A549 (cell line): ENCODE data around the gene RSL24D1. TPM values are rescaled to one million over a fixed set of nuclear protein-coding genes. Genes with fewer than 3 reads are reported as not detected.
A peak's percentile ranks its signal among the peaks of the same experiment; 100 is the strongest.

Experiments used
- ATAC-seq, 2 experiments: fragments of 200-7000 bp in 1 of 2; fragments of >200 bp in 1 of 2; cut with Nextera tagmentation in 1 of 2; cut with Tn5 transposase in 1 of 2; 3 replicates each; pipeline versions ENCODE4 v1.8.0 to v1.9.1; 2018 to 2020; ENCODE audit warnings: mild to moderate bottlenecking in 1 of 2, moderate library complexity in 1 of 2
- CTCF ChIA-PET: fragments of 300-600 bp; sonication (Branson Sonifier 250); formaldehyde crosslinking; extraction: SDS; loops from one replicate; lab custom pipeline; 2021; ENCODE audit warnings: antibody characterized with exemption, inconsistent platforms; lab: Yijun Ruan, JAX
- POLR2A ChIA-PET: fragments of 350-600 bp; formaldehyde crosslinking; extraction: SDS; loops from one replicate; lab custom pipeline; 2021; ENCODE audit warnings: antibody characterized with exemption, inconsistent platforms; lab: Yijun Ruan, JAX
- DNase-seq, 2 experiments: peaks; one replicate each; pipeline versions ENCODE4 v3.0.0 to v3.0.0-alpha.2; 2011 to 2016; ENCODE audit warnings: low read depth in 1 of 2, low spot score in 1 of 2
- FAIRE-seq: peaks from 2 replicates; lab custom pipeline; 2011; peaks lifted over from hg19 to GRCh38; lab: Jason Lieb, UNC
- H3K27ac ChIP-seq, 2 experiments: fragments of >200 bp; sonication (Bioruptor Twin); formaldehyde crosslinking; 3 replicates each; pipeline ENCODE4 v1.5.1; 2016 to 2017
- H3K4me1 ChIP-seq: fragments of >200 bp; sonication (Bioruptor Twin); formaldehyde crosslinking; 3 replicates; pipeline ENCODE4 v1.6.1; 2016
- H3K4me2 ChIP-seq: fragments of >200 bp; sonication (Bioruptor Twin); formaldehyde crosslinking; 3 replicates; pipeline ENCODE4 v1.6.1; 2016
- H3K4me3 ChIP-seq: fragments of >200 bp; sonication (Bioruptor Twin); formaldehyde crosslinking; 3 replicates; pipeline ENCODE4 v1.5.1; 2016
- H3K9me3 ChIP-seq: fragments of >200 bp; sonication (Bioruptor Twin); formaldehyde crosslinking; 3 replicates; pipeline ENCODE4 v1.6.1; 2016
- ATOH8 ChIP-seq: fragments of 250-450 bp; sonication (Bioruptor Pico); IDR thresholded peaks from 2 replicates; pipeline ENCODE4 v1.5.0; 2020; ENCODE audit warnings: low read depth, mild to moderate bottlenecking, moderate library complexity
- BCL3 ChIP-seq: fragments of >200 bp; sonication (Bioruptor Twin); formaldehyde crosslinking; IDR thresholded peaks from 3 replicates; pipeline ENCODE4 v1.6.1; 2016
- CEBPB ChIP-seq, 2 experiments: fragments of >200 bp in 1 of 2; sonication (Bioruptor Twin) in 1 of 2; formaldehyde crosslinking in 1 of 2; IDR thresholded peaks; 2 replicates each; pipeline ENCODE4 v1.6.1; 2012 to 2016
- CHD2 ChIP-seq: fragments of 150-350 bp; IDR thresholded peaks from 2 replicates; pipeline ENCODE4 v1.6.1; 2014; ENCODE audit warnings: low read length; ENCODE audit not compliant: partially characterized antibody
- CTCF ChIP-seq: fragments of >200 bp; sonication (Bioruptor Twin); formaldehyde crosslinking; IDR thresholded peaks from 3 replicates; pipeline ENCODE4 v1.5.1; 2016
- ELK1 ChIP-seq: fragments of 150-350 bp; IDR thresholded peaks from 2 replicates; pipeline ENCODE4 v1.6.1; 2014; ENCODE audit warnings: low read depth, mild to moderate bottlenecking, low read length
- FOSL2 ChIP-seq, 2 experiments: fragments of 450-650 bp in 1 of 2; fragments of >200 bp in 1 of 2; sonication (Bioruptor Twin) in 1 of 2; formaldehyde crosslinking; IDR thresholded peaks; 2 replicates each; pipeline versions ENCODE4 v1.5.0 to v1.6.1; 2016 to 2020; ENCODE audit warnings: mild to moderate bottlenecking in 1 of 2, moderate library complexity in 1 of 2
- FOXS1 ChIP-seq: fragments of 250-450 bp; sonication (Bioruptor Pico); IDR thresholded peaks from 2 replicates; pipeline ENCODE4 v1.5.0; 2020; ENCODE audit warnings: mild to moderate bottlenecking, moderate library complexity
- GATA3 ChIP-seq: IDR thresholded peaks from 2 replicates; pipeline ENCODE4 v1.6.1; 2012; ENCODE audit warnings: borderline replicate concordance
- HEYL ChIP-seq: fragments of 250-450 bp; sonication (Bioruptor Pico); IDR thresholded peaks from 2 replicates; pipeline ENCODE4 v1.8.0; 2021; ENCODE audit warnings: mild to moderate bottlenecking, moderate library complexity
- HMGXB4 ChIP-seq: fragments of 250-450 bp; sonication (Bioruptor Pico); IDR thresholded peaks from 2 replicates; pipeline ENCODE4 v1.5.0; 2021; ENCODE audit warnings: mild to moderate bottlenecking, moderate library complexity, borderline replicate concordance
- JUN ChIP-seq, 2 experiments: fragments of >200 bp; sonication (Bioruptor Twin); formaldehyde crosslinking; IDR thresholded peaks; 2 replicates in 1 of 2; 3 replicates in 1 of 2; pipeline ENCODE4 v1.6.1; 2016 to 2017
- MAX ChIP-seq: IDR thresholded peaks from 2 replicates; pipeline ENCODE4 v1.6.1; 2012
- MYC ChIP-seq: IDR thresholded peaks from 2 replicates; pipeline ENCODE4 v1.6.1; 2012; ENCODE audit warnings: mild to moderate bottlenecking, inconsistent platforms, low read length, improper control_type of control experiment, borderline replicate concordance
- NFE2L2 ChIP-seq: fragments of 150-350 bp; conservative IDR thresholded peaks from 2 replicates; pipeline ENCODE4 v1.6.1; 2014; ENCODE audit warnings: low read length
- NPAS2 ChIP-seq: fragments of 250-450 bp; sonication (Bioruptor Pico); IDR thresholded peaks from 2 replicates; pipeline ENCODE4 v1.8.0; 2022; ENCODE audit warnings: mild to moderate bottlenecking, moderate library complexity, borderline replicate concordance
- PHF8 ChIP-seq: fragments of 200-600 bp; sonication (generic); IDR thresholded peaks from 2 replicates; pipeline ENCODE4 v1.6.1; 2016; ENCODE audit warnings: low read depth, mild to moderate bottlenecking, antibody characterized with exemption, moderate library complexity, borderline replicate concordance
- POLR2A ChIP-seq: IDR thresholded peaks from 2 replicates; pipeline ENCODE4 v1.6.1; 2012; ENCODE audit warnings: mild to moderate bottlenecking, low read length
- RAD21 ChIP-seq, 2 experiments: fragments of >200 bp in 1 of 2; sonication (Bioruptor Twin) in 1 of 2; formaldehyde crosslinking in 1 of 2; IDR thresholded peaks in 1 of 2; conservative IDR thresholded peaks in 1 of 2; 2 replicates in 1 of 2; 3 replicates in 1 of 2; pipeline ENCODE4 v1.6.1; 2012 to 2018; ENCODE audit warnings: inconsistent platforms in 1 of 2
- REST ChIP-seq: fragments of 200-600 bp; sonication (generic); IDR thresholded peaks from 2 replicates; pipeline ENCODE4 v1.6.1; 2016; ENCODE audit warnings: antibody characterized with exemption, mild to moderate bottlenecking, moderate library complexity
- TP53 ChIP-seq: fragments of 250-450 bp; sonication (Bioruptor Pico); IDR thresholded peaks from 2 replicates; pipeline ENCODE4 v1.5.0; 2021; ENCODE audit warnings: mild to moderate bottlenecking, moderate library complexity
- WGBS: methylation state at CpG from one replicate; pipeline ENCODE4 v1.1.6; 2017; ENCODE audit errors: missing lambda C conversion rate; 5-methylcytosine and 5-hydroxymethylcytosine counted together
- polyA minus RNA-seq: library from RNA; depleted of rRNA, polyadenylated mRNA; stranded (reverse); fragments of >200 nt; gene quantifications from 2 replicates; pipeline ENCODE4 v1.2.3, GENCODE V29; 2011; rRNA and poly(A)+ RNA removed
- polyA plus RNA-seq, 4 experiments: library from polyadenylated mRNA; depleted of rRNA in 3 of 4; stranded (reverse); fragments of >200 nt; fragmentation: RNase III in 1 of 4; extraction: RNeasy Plus Mini Kit Qiagen cat#74134 plus additional on column Dnase treatment in 1 of 4; gene quantifications; 2 replicates in 3 of 4; 3 replicates in 1 of 4; pipeline ENCODE4 v1.2.3, GENCODE V29; 2011 to 2017

Gene RSL24D1
- polyA plus RNA-seq (2011; rRNA removed) (171 and 257 TPM in 2 replicates), polyA plus RNA-seq (2017; fragmentation: RNase III; extraction: RNeasy Plus Mini Kit Qiagen cat#74134 plus additional on column Dnase treatment) (103 to 121 TPM (median 104 TPM) in 3 replicates), polyA minus RNA-seq (44.4 and 46.1 TPM in 2 replicates)
- polyA plus RNA-seq (2012; cell fraction: cytosol; rRNA removed): 31.3 and 35.4 TPM in 2 replicates
- polyA plus RNA-seq (2012; cell fraction: nucleus; rRNA removed): 6.9 and 14.2 TPM in 2 replicates

GRCh38 chr15:55196458-55197361 lies at the start of gene RSL24D1:
Gene RSL24D1, minus strand, starts transcription at chr15:55196941. Its CDS starts 51 bp downstream, at chr15:55196890.
- FAIRE-seq (peak; percentile 100), ATAC-seq (peak; percentile 99), DNase-seq (peak; percentile 95 to 99)
- peak within 1 kb of the TSS; percentile 69 for H3K4me3 ChIP-seq
- H3K4me2 ChIP-seq: peak within 1 kb of the TSS; percentile 96
- WGBS: 2% methylated on average over 60 of the region's 62 CpGs
- ChIA-PET POLR2A (interaction anchor here (0.6 to 2.4 kb wide), 15 partner anchors 10 to 1234 kb away, joined by 3 to 17 read pairs (median 4); partner anchors contain the start of genes CCPG1, PIERCE2, PIGB and PIGBOS1), CTCF (interaction anchor here (0.8 to 2.7 kb wide), 9 partner anchors 11 to 239 kb away, joined by 3 to 14 read pairs (median 3); no protein-coding TSS in a partner anchor)
- peak within 1 kb of the TSS; percentile 92 for H3K27ac ChIP-seq
- TF ChIP-seq FOXS1 (CRISPR knock-in tag) (no peak), JUN (IDR thresholded peaks at IDR 0.05) (peak; percentile 83 to 93), PHF8 (peak; percentile 75; the same call in 1 of the 2 replicates), CEBPB (IDR thresholded peaks at IDR 0.05) (peak; percentile 58 to 95; a peak in 3 of 4 replicates), HMGXB4 (no peak), ATOH8 (CRISPR knock-in tag) (no peak), REST (peak; percentile 79), RAD21 (conservative IDR thresholded peaks at IDR 0.05 in 1 of 2, IDR thresholded peaks at IDR 0.05 in 1 of 2) (peak; percentile 14 to 31; a peak in 3 of 5 replicates), NPAS2 (CRISPR knock-in tag) (no peak), BCL3 (peak; percentile 77; the same call in 1 of the 3 replicates), TP53 (CRISPR knock-in tag) (no peak), MYC (peak; percentile 93), NFE2L2 (no peak), MAX (peak; percentile 95), CHD2 (peak; percentile 85), HEYL (CRISPR knock-in tag) (no peak), FOSL2 (IDR thresholded peaks at IDR 0.05) (no peak), FOSL2 (CRISPR knock-in tag; IDR thresholded peaks at IDR 0.05) (peak; percentile 48; the same call in 1 of the 2 replicates), POLR2A (peak; percentile 91), CTCF (peak; percentile 45), ELK1 (peak; percentile 56; the same call in 1 of the 2 replicates), GATA3 (peak; percentile 54; the same call in 1 of the 2 replicates)
- peaks cover 34% of the 10 kb centered on the region for H3K4me1 ChIP-seq
- no peaks in the 10 kb centered on the region for H3K9me3 ChIP-seq
